LNCaP clone FGC (cell line): ENCODE results near the gene TXNDC9.
A peak's percentile ranks its signal among the peaks of the same experiment; 100 is the strongest.

Experiments used
- DNase-seq: peaks from one replicate; pipeline ENCODE4 v3.0.0-alpha.2; 2011; ENCODE audit warnings: low read depth
- H3K4me3 ChIP-seq: 2 replicates; pipeline ENCODE4 v1.5.1; 2011; ENCODE audit warnings: mild to moderate bottlenecking, low read depth, low read length, control low read depth
- CTCF ChIP-seq: IDR thresholded peaks from 2 replicates; pipeline ENCODE4 v1.5.1; 2012; ENCODE audit warnings: mild to moderate bottlenecking; ENCODE audit not compliant: control insufficient read depth, insufficient read depth; ENCODE audit errors: extremely low read depth

Gene TXNDC9

GRCh38 chr2:99335911-99336803 lies at the start of gene TXNDC9:
Gene TXNDC9, minus strand, starts transcription at chr2:99336333. Its CDS starts 3,123 bp downstream, at chr2:99333210.
- DNase-seq, result peak; percentile 98
- H3K4me3 ChIP-seq, result peak within 1 kb of the TSS; percentile 76
- no peak for TF ChIP-seq CTCF

GRCh38 chr2:99382143-99382542 lies 46.0 kb upstream of the TXNDC9 start:
- TF ChIP-seq CTCF, result no peak
- DNase-seq, result no peak

GRCh38 chr2:99380376-99381010 lies 44.4 kb upstream of the TXNDC9 start:
- no peak for DNase-seq
- H3K4me3 ChIP-seq, result no peak overlapping the region
- no peak for TF ChIP-seq CTCF

More at GRCh38 chr2:99382143-99382542, 46.0 kb upstream of the TXNDC9 start:
- no peak overlapping the region for H3K4me3 ChIP-seq

- no peak overlapping the region for H3K4me3 ChIP-seq
- TF ChIP-seq CTCF, result no peak
- no peak for DNase-seq
Observed at GRCh38 chr2:99377879-99378278, 41.7 kb upstream of the TXNDC9 start.

GRCh38 chr2:99376254-99376864 lies 40.2 kb upstream of the TXNDC9 start:
- no peak overlapping the region for H3K4me3 ChIP-seq
- no peak for DNase-seq

GRCh38 chr2:99374747-99375146 lies 38.6 kb upstream of the TXNDC9 start:
- TF ChIP-seq CTCF, result no peak
- H3K4me3 ChIP-seq, result no peak overlapping the region
- DNase-seq, result no peak

More at GRCh38 chr2:99376254-99376864, 40.2 kb upstream of the TXNDC9 start:
- TF ChIP-seq CTCF, result no peak
